K562 (cell line): ENCODE data around the gene SLX9. TPM values are rescaled to one million over a fixed set of nuclear protein-coding genes. Genes with fewer than 3 reads are reported as not detected.
A peak's percentile ranks its signal among the peaks of the same experiment; 100 is the strongest.

Experiments
- ATAC-seq: fragments of 200-7000 bp; cut with Tn5 transposase; 3 replicates; pipeline ENCODE4 v1.9.1; 2020; ENCODE audit warnings: moderate library complexity
- BruUV-seq: library from RNA; stranded (reverse); fragments of 400-500 nt; replicated peaks from 2 replicates; lab custom pipeline; 2021; lab: Mats Ljungman, UMichigan
- CTCF ChIA-PET: fragments of 300-600 bp; formaldehyde crosslinking; extraction: SDS; loops from one replicate; lab custom pipeline; 2021; ENCODE audit warnings: low intra/inter-chr PET ratio; lab: Yijun Ruan, JAX
- POLR2A ChIA-PET: fragments of 300-600, 350-650 bp; sonication (Branson Sonifier 250); formaldehyde crosslinking; extraction: SDS; loops from one replicate; lab custom pipeline; 2021; ENCODE audit warnings: antibody characterized with exemption, inconsistent platforms; lab: Yijun Ruan, JAX
- DNase-seq, 4 experiments: peaks; one replicate each; pipeline versions ENCODE4 v3.0.0 to v3.0.0-alpha.2; 2011 to 2018; ENCODE audit warnings: low spot score in 3 of 4, mixed read lengths in 3 of 4; ENCODE audit errors: extremely low read depth in 1 of 4
- FAIRE-seq: peaks from 2 replicates; lab custom pipeline; 2011; peaks lifted over from hg19 to GRCh38; lab: Jason Lieb, UNC
- H2AFZ ChIP-seq: 2 replicates; pipeline ENCODE4 v1.6.0; 2011; ENCODE audit warnings: low read depth, low read length, control low read depth, inconsistent platforms
- H3K27ac ChIP-seq: fragments of 200-600 bp; 3 replicates; pipeline ENCODE4 v1.8.0; 2011; ENCODE audit warnings: low read depth, mild to moderate bottlenecking, control low read depth, inconsistent platforms, low read length, moderate library complexity, mixed read lengths; ENCODE audit errors: extremely low read depth
- H3K27me3 ChIP-seq, 2 experiments: fragments of 300-600 bp in 1 of 2; 2 replicates in 1 of 2; 3 replicates in 1 of 2; pipeline versions ENCODE4 v1.6.0 to v1.8.0; 2011; ENCODE audit warnings: inconsistent platforms in 2 of 2, low read length in 2 of 2, mild to moderate bottlenecking in 1 of 2, mixed read lengths in 1 of 2, moderate library complexity in 1 of 2; ENCODE audit not compliant: control insufficient read depth in 2 of 2, insufficient read depth in 2 of 2
- H3K36me3 ChIP-seq: fragments of 300-600 bp; 3 replicates; pipeline ENCODE4 v1.8.0; 2011; ENCODE audit warnings: mild to moderate bottlenecking, low read length, inconsistent platforms; ENCODE audit not compliant: control insufficient read depth, insufficient read depth
- H3K4me1 ChIP-seq, 2 experiments: fragments of 200-600 bp in 1 of 2; replicated peaks in 1 of 2; 2 replicates in 1 of 2; 3 replicates in 1 of 2; pipeline versions ENCODE4 v1.5.1 to v1.8.0; 2011; ENCODE audit warnings: inconsistent platforms in 2 of 2, low read length in 2 of 2, mild to moderate bottlenecking in 1 of 2, mixed read lengths in 1 of 2, moderate library complexity in 1 of 2; ENCODE audit not compliant: control insufficient read depth in 2 of 2, insufficient read depth in 2 of 2
- H3K4me2 ChIP-seq: 2 replicates; pipeline ENCODE4 v1.6.1; 2011; ENCODE audit warnings: low read length, control low read depth, inconsistent platforms, mixed read lengths; ENCODE audit not compliant: insufficient read depth
- H3K4me3 ChIP-seq: fragments of 200-600 bp; sonication (generic), shearing (Covaris generic); 2 replicates; pipeline ENCODE4 v1.5.1; 2016; ENCODE audit warnings: control low read depth, inconsistent platforms
- H3K79me2 ChIP-seq: fragments of 200-600 bp; 3 replicates; pipeline ENCODE4 v1.8.0; 2011; ENCODE audit warnings: low read length, inconsistent platforms; ENCODE audit not compliant: control insufficient read depth, insufficient read depth
- H3K9ac ChIP-seq, 2 experiments: 2 replicates each; pipeline versions ENCODE4 v1.6.0 to v1.6.1; 2011; ENCODE audit warnings: low read depth in 2 of 2, low read length in 2 of 2, control low read depth in 1 of 2, inconsistent platforms in 1 of 2, mild to moderate bottlenecking in 1 of 2, mixed read lengths in 1 of 2; ENCODE audit not compliant: insufficient read depth in 1 of 2
- H3K9me1 ChIP-seq: one replicate; pipeline ENCODE4 v1.6.0; 2011; ENCODE audit warnings: inconsistent platforms, mild to moderate bottlenecking, low read length, moderate library complexity; ENCODE audit not compliant: control insufficient read depth, insufficient read depth
- H3K9me3 ChIP-seq: replicated peaks from 2 replicates; pipeline ENCODE4 v1.5.1; 2011; ENCODE audit warnings: low read depth, low read length, inconsistent platforms; ENCODE audit not compliant: control insufficient read depth, insufficient read depth
- H4K20me1 ChIP-seq: replicated peaks from 2 replicates; pipeline ENCODE4 v1.6.1; 2011; ENCODE audit warnings: low read length, inconsistent platforms, mixed read lengths; ENCODE audit not compliant: control insufficient read depth, insufficient read depth
- POLR2G ChIP-seq: fragments of 200-400 bp; formaldehyde crosslinking; IDR thresholded peaks from 2 replicates; pipeline ENCODE4 v1.6.1; 2017; ENCODE audit warnings: low read depth, mild to moderate bottlenecking, antibody characterized with exemption, low read length, moderate library complexity
- RCOR1 ChIP-seq, 2 experiments: IDR thresholded peaks; 2 replicates each; pipeline ENCODE4 v1.6.1; 2012; ENCODE audit warnings: low read depth in 2 of 2, low read length in 2 of 2, borderline replicate concordance in 1 of 2, improper control_type of control experiment in 1 of 2
- TBL1XR1 ChIP-seq, 2 experiments: IDR thresholded peaks; 2 replicates each; pipeline ENCODE4 v1.6.1; 2012; ENCODE audit warnings: improper control_type of control experiment in 2 of 2, low read length in 2 of 2, mild to moderate bottlenecking in 1 of 2
- WGBS: fragments of 100-300 bp; shearing (Covaris generic); methylation state at CpG from one replicate; pipeline ENCODE4 v1.1.6; 2016; ENCODE audit warnings: low coverage, mixed read lengths; ENCODE audit not compliant: insufficient coverage; ENCODE audit errors: missing lambda C conversion rate; 5-methylcytosine and 5-hydroxymethylcytosine counted together
- in situ Hi-C: fragments of 300-500 bp; cut with MboI; formaldehyde crosslinking; loops from 4 replicates; pipeline ENCODE4 v1.15.0; 2018; ENCODE audit warnings: inconsistent platforms, mixed read lengths
- intact Hi-C: fragments of 100-400 bp; cut with micrococcal nuclease; formaldehyde crosslinking; loops from 2 replicates; pipeline ENCODE4 v1.14.2; 2022
- polyA plus RNA-seq, 8 experiments: library from polyadenylated mRNA; depleted of rRNA in 4 of 8; stranded (reverse) in 5 of 8; unstranded in 3 of 8; fragments of >200 nt; fragmentation: Nextera tagmentation in 2 of 8; fragmentation: Illumina TruSeq in 1 of 8; extraction: Ambion mirVana in 2 of 8; extraction: Trizol in 1 of 8; gene quantifications; 2 replicates each; pipeline versions ENCODE4 v1.2.1 to v1.2.3, GENCODE V29; 2011 to 2014; ENCODE audit warnings: inconsistent platforms in 1 of 8, missing spikeins in 1 of 8
- total RNA-seq, 7 experiments: library from RNA; depleted of rRNA in 6 of 7; stranded (reverse); fragments of >200 nt in 6 of 7; fragmentation: Illumina TruSeq in 2 of 7; extraction: Trizol in 2 of 7; gene quantifications; 2 replicates each; pipeline versions ENCODE4 v1.2.1 to v1.2.3, GENCODE V29; 2011 to 2021; ENCODE audit warnings: low replicate concordance in 1 of 7
- TF ChIP-seq, protein P1 (sequence below): sonication (generic); formaldehyde crosslinking; IDR thresholded peaks from 2 replicates; pipeline ENCODE4 v1.8.1; 2023; ENCODE audit warnings: mild to moderate bottlenecking, missing genetic modification reagents

Gene SLX9
- total and polyA plus RNA-seq, 9 of the 15 experiments (the other 6 are each of a cell fraction or from before 2014, with no cell fraction given), result 1.2 to 75.5 (median 16.5) TPM

DNA sequence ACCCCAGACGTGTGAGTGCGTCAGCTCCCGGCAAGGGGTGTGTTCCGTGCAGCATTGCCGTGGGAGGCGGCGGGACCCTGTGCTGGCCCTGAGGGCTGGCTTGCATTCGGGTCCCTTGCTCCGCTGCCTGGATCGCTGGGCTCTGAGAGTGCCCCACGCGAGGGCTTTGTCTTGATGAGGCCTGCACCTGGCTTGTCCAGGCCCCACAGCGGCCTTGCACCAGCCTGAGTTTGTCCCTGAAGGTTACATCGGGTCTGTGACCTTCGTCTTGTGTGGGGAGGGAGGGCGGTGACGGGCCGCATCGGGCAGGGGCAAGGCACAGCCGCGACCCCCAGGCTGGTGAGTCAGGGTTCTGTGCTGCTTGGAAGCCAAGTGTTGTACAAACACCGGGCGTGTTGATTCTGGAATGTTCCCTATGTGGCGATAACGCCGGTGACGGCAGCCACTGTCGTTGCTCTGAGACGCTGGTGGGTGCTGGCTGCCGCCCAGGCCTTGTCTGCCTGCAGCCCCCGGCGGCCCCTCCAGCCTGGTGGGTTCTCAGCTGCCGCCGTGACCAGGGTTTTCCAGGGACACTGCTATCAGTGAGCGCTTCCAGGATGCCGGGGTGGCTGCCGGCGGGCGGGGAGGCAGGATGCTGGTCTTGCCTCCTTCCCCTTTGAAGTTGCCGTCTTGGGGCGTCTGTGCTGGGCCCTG is 42.9 kb downstream of the SLX9 start:
- FAIRE-seq (no peak), ATAC-seq (no peak), DNase-seq (no peak)
- Histone ChIP-seq H3K4me1 (peaks cover 0 to 70% of the 10 kb centered on the region in 2 experiments; a peak in 1 of 5 replicates), H3K79me2 (no peaks in the 10 kb centered on the region), H3K36me3 (peaks cover 7% of the 10 kb centered on the region; the same call in 1 of the 3 replicates), H3K4me3 (no peak overlapping the region), H3K27ac (no peak overlapping the region), H2AFZ (no peak overlapping the region), H3K4me2 (no peak overlapping the region), H3K9me1 (no peaks in the 10 kb centered on the region), H4K20me1 (peaks cover 7% of the 10 kb centered on the region; the same call in 1 of the 2 replicates), H3K9me3 (no peaks in the 10 kb centered on the region), H3K27me3 (peaks cover 0 to 9% of the 10 kb centered on the region in 2 experiments; a peak in 2 of 5 replicates), H3K9ac (peak overlapping the region in 1 of 2 experiments; percentile 74; a peak in 1 of 4 replicates)
- in situ Hi-C loops (no loop called here), intact Hi-C loops (no loop called here)
- POLR2A ChIA-PET, result interaction anchor here (1.2 kb wide), 1 partner anchor 37 kb away, joined by 4 read pairs; no protein-coding TSS in a partner anchor
- 66% methylated on average over 41 of the region's 41 CpGs for WGBS
- no peak for TF ChIP-seq TBL1XR1 (IDR thresholded peaks at IDR 0.05; ENCODE audit: low read length in 2 of 2)
- TF ChIP-seq, protein P1, sequence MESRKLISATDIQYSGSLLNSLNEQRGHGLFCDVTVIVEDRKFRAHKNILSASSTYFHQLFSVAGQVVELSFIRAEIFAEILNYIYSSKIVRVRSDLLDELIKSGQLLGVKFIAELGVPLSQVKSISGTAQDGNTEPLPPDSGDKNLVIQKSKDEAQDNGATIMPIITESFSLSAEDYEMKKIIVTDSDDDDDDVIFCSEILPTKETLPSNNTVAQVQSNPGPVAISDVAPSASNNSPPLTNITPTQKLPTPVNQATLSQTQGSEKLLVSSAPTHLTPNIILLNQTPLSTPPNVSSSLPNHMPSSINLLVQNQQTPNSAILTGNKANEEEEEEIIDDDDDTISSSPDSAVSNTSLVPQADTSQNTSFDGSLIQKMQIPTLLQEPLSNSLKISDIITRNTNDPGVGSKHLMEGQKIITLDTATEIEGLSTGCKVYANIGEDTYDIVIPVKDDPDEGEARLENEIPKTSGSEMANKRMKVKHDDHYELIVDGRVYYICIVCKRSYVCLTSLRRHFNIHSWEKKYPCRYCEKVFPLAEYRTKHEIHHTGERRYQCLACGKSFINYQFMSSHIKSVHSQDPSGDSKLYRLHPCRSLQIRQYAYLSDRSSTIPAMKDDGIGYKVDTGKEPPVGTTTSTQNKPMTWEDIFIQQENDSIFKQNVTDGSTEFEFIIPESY (CRISPR knock-in tag), result 0 out of 2 replicates have a peak, but pooled peaks have one; percentile 49
- TF ChIP-seq RCOR1 (IDR thresholded peaks at IDR 0.05; ENCODE audit: borderline replicate concordance in 1 of 2, low read depth in 2 of 2, low read length in 2 of 2), result no peak
- peak; percentile 48 for TF ChIP-seq POLR2G
- BruUV-seq, result no TSS peak
- CTCF ChIA-PET, result no interaction called here
